Bronchial epithelial cell (primary cell): ENCODE results near the gene PAEP. TPM values are rescaled to one million over a fixed set of nuclear protein-coding genes. Genes with fewer than 3 reads are reported as not detected.

Experiments used
- DNase-seq: peaks from one replicate; pipeline ENCODE4 v3.0.0-alpha.2; 2010; ENCODE audit warnings: low read depth
- FAIRE-seq: peaks from 2 replicates; lab custom pipeline; 2011; peaks lifted over from hg19 to GRCh38; lab: Jason Lieb, UNC
- H3K27me3 ChIP-seq: 2 replicates; pipeline ENCODE4 v1.5.1; 2011; ENCODE audit warnings: low read length; ENCODE audit not compliant: control insufficient read depth, insufficient read depth
- H3K36me3 ChIP-seq: 2 replicates; pipeline ENCODE4 v1.5.1; 2011; ENCODE audit warnings: low read length; ENCODE audit not compliant: control insufficient read depth, insufficient read depth
- H3K4me3 ChIP-seq: 2 replicates; pipeline ENCODE4 v1.5.1; 2011; ENCODE audit warnings: mild to moderate bottlenecking, low read depth, low read length, control low read depth
- CTCF ChIP-seq: IDR thresholded peaks from 2 replicates; pipeline ENCODE4 v1.5.1; 2011; ENCODE audit warnings: mild to moderate bottlenecking, moderate library complexity, low read length, control low read depth, inconsistent platforms; ENCODE audit not compliant: insufficient read depth, severe bottlenecking
- total RNA-seq: library from RNA; depleted of rRNA; stranded (reverse); fragments of >200 nt; gene quantifications from 2 replicates; pipeline ENCODE4 v1.2.1, GENCODE V29; 2014

Gene PAEP
- total RNA-seq, 1 donor from 2014 or later = not detected

DNA sequence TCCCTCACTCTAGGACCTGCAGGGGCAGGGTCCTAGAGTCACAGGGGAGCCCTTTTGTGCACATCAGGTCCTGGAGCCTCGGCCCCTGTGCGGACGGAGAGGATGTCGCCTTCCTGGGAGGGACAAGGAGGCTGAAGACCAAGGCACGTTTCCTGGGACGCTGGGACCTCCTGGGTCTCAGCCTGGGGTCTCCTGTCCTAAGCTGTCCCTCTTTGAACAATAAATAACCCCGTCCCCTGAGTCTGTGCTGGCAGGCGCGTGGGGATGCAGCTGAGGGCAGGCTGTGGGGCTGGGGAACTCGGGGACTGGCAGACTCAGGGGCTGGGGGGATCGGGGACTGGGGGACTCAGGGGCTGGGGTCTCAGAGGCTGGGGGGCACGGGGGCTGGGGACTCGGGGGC is 31.1 kb downstream of the PAEP start:
- Histone ChIP-seq H3K4me3 (no peak overlapping the region), H3K36me3 (no peaks in the 10 kb centered on the region), H3K27me3 (no peaks in the 10 kb centered on the region)
- DNase-seq = no peak
- FAIRE-seq = no peak
- no peak for TF ChIP-seq CTCF

GRCh38 chr9:135596211-135596610 is 34.7 kb downstream of the PAEP start:
- FAIRE-seq = no peak
- TF ChIP-seq CTCF = no peak
- Histone ChIP-seq H3K36me3 (no peaks in the 10 kb centered on the region), H3K4me3 (no peak overlapping the region), H3K27me3 (no peaks in the 10 kb centered on the region)
- DNase-seq = no peak

GRCh38 chr9:135600296-135600817 is 38.8 kb downstream of the PAEP start:
- DNase-seq (no peak), FAIRE-seq (no peak)
- no peak for TF ChIP-seq CTCF
- Histone ChIP-seq H3K4me3 (no peak overlapping the region), H3K36me3 (no peaks in the 10 kb centered on the region), H3K27me3 (no peaks in the 10 kb centered on the region)

- Histone ChIP-seq H3K4me3 (no peak overlapping the region), H3K27me3 (no peaks in the 10 kb centered on the region), H3K36me3 (no peaks in the 10 kb centered on the region)
- TF ChIP-seq CTCF = no peak
- no peak for FAIRE-seq
- DNase-seq = no peak
Measured at GRCh38 chr9:135601988-135602387, 40.4 kb downstream of the PAEP start.

DNA sequence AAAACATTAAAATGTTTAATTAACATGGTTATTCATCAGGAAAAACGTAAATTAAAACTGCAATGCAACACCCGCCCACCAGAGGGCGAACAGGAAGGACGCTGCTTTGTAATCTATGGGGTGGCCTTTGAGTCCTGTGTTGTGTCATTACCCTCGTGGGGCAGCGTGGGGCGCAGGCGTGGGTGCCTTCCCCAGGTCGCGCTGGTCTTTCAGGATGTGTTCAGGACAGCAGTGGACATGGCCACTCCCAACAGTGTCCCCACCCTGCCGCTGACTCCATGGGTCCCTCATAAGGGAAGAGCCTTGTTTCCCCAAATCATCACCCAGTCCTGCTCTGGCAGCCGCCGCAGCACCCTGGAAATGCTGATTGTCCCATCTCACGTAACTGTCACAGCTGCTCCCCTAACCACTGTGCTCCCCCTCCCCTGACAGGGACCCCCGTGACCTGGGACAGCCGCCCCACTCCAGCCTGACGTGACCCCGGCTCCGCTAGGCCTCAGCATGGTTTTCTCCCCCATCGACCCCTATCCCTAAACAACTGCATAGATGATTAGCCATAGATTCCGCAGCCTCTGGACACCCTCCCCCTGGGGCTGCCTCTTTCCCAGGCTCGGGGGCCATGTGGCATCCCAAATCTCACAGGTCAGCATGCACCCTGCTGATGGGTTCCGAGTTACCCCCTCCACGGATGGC is 41.4 kb downstream of the PAEP start:
- no peak for FAIRE-seq
- peak; percentile 68 for TF ChIP-seq CTCF
- Histone ChIP-seq H3K4me3 (no peak overlapping the region), H3K27me3 (no peaks in the 10 kb centered on the region), H3K36me3 (no peaks in the 10 kb centered on the region)
- DNase-seq = peak; percentile 15
